HCT116 (cell line): Measurements from ENCODE around the gene CKM. TPM values are rescaled to one million over a fixed set of nuclear protein-coding genes. Genes with fewer than 3 reads are reported as not detected.

ENCODE experiments used
- ATAC-seq: fragments of 200-7000 bp; cut with Tn5 transposase; 2 replicates; pipeline ENCODE4 v1.9.1; 2020; ENCODE audit warnings: mild to moderate bottlenecking, moderate library complexity
- BruUV-seq: library from RNA; stranded (reverse); fragments of 400-500 nt; replicated peaks from 2 replicates; lab custom pipeline; 2021; lab: Mats Ljungman, UMichigan
- CTCF ChIA-PET: fragments of 300-600 bp; sonication (Branson Sonifier 250); formaldehyde crosslinking; loops from one replicate; lab custom pipeline; 2021; ENCODE audit warnings: antibody characterized with exemption; lab: Charles Lee
- POLR2A ChIA-PET: fragments of 300-600, 350-600 bp; sonication (Branson Sonifier 250); formaldehyde crosslinking; loops from one replicate; lab custom pipeline; 2021; ENCODE audit warnings: antibody characterized with exemption; lab: Charles Lee
- RAD21 ChIA-PET, 2 experiments: fragments of 300-600 bp; sonication (Branson Sonifier 250); formaldehyde crosslinking; loops; one replicate each; lab custom pipeline; 2023; ENCODE audit warnings: low total read pairs in 2 of 2; ENCODE audit not compliant: uncharacterized antibody in 2 of 2, unreplicated experiment in 2 of 2, low non-redundant PET in 1 of 2; lab: Charles Lee
- DNase-seq: peaks from one replicate; pipeline ENCODE4 v3.0.0-alpha.2; 2010; ENCODE audit warnings: low read depth, low spot score
- H2AFZ ChIP-seq: fragments of 200-600 bp; shearing (Covaris generic), sonication (generic); 2 replicates; pipeline ENCODE4 v1.6.1; 2017; ENCODE audit warnings: low read depth, mixed run types, mixed read lengths, antibody characterized with exemption, low read length; ENCODE audit not compliant: poor library complexity, severe bottlenecking
- H3K27ac ChIP-seq: 2 replicates; pipeline ENCODE4 v1.5.1; 2012; ENCODE audit warnings: low read depth, low read length
- H3K27me3 ChIP-seq: fragments of 200-600 bp; sonication (generic); 2 replicates; pipeline ENCODE4 v1.6.1; 2016; ENCODE audit warnings: mixed run types, low read length, mixed read lengths; ENCODE audit not compliant: insufficient read depth
- H3K36me3 ChIP-seq, 2 experiments: fragments of 200-500 bp in 1 of 2; fragments of 200-600 bp in 1 of 2; sonication (Bioruptor generic) in 1 of 2; sonication (generic) in 1 of 2; 2 replicates each; pipeline versions ENCODE4 v1.5.1 to v1.6.1; 2014 to 2016; ENCODE audit warnings: low read length in 2 of 2, inconsistent platforms in 1 of 2, mixed read lengths in 1 of 2, mixed run types in 1 of 2; ENCODE audit not compliant: insufficient read depth in 2 of 2, control insufficient read depth in 1 of 2
- H3K4me1 ChIP-seq, 2 experiments: fragments of 200-600 bp in 1 of 2; sonication (generic) in 1 of 2; 2 replicates each; pipeline versions ENCODE4 v1.5.1 to v1.6.1; 2012 to 2017; ENCODE audit warnings: low read length in 2 of 2, inconsistent platforms in 1 of 2, mild to moderate bottlenecking in 1 of 2, mixed read lengths in 1 of 2, mixed run types in 1 of 2, moderate library complexity in 1 of 2; ENCODE audit not compliant: insufficient read depth in 2 of 2, control insufficient read depth in 1 of 2
- H3K4me2 ChIP-seq: fragments of 200-600 bp; sonication (generic); 2 replicates; pipeline ENCODE4 v1.6.1; 2017; ENCODE audit warnings: mixed run types, low read length, mixed read lengths
- H3K4me3 ChIP-seq, 2 experiments: fragments of 200-600 bp in 1 of 2; sonication (generic) in 1 of 2; replicated peaks in 1 of 2; 2 replicates each; pipeline ENCODE4 v1.5.1; 2011 to 2016; ENCODE audit warnings: low read length in 2 of 2, control low read depth in 1 of 2, low read depth in 1 of 2, mild to moderate bottlenecking in 1 of 2, mixed read lengths in 1 of 2, mixed run types in 1 of 2
- H3K79me2 ChIP-seq: fragments of 200-600 bp; sonication (generic); 2 replicates; pipeline ENCODE4 v1.6.1; 2017; ENCODE audit warnings: mild to moderate bottlenecking, mixed run types, low read length, moderate library complexity, mixed read lengths; ENCODE audit not compliant: insufficient read depth
- H3K9ac ChIP-seq: fragments of 200-600 bp; sonication (generic); 2 replicates; pipeline ENCODE4 v1.6.1; 2016; ENCODE audit warnings: low read length, mixed read lengths
- H3K9me2 ChIP-seq: fragments of 200-600 bp; sonication (generic), shearing (Covaris generic); 2 replicates; pipeline ENCODE4 v1.6.1; 2017; ENCODE audit warnings: mixed run types, mild to moderate bottlenecking, moderate library complexity; ENCODE audit not compliant: insufficient read depth
- H3K9me3 ChIP-seq, 2 experiments: fragments of 200-500 bp in 1 of 2; fragments of 200-600 bp in 1 of 2; sonication (Bioruptor generic) in 1 of 2; sonication (generic) in 1 of 2; 2 replicates each; pipeline ENCODE4 v1.6.1; 2014 to 2017; ENCODE audit warnings: low read length in 2 of 2, mixed read lengths in 2 of 2, inconsistent platforms in 1 of 2, low read depth in 1 of 2, mild to moderate bottlenecking in 1 of 2, mixed run types in 1 of 2, moderate library complexity in 1 of 2; ENCODE audit not compliant: control insufficient read depth in 1 of 2, insufficient read depth in 1 of 2
- H4K20me1 ChIP-seq: fragments of 200-600 bp; sonication (generic), shearing (Covaris generic); 2 replicates; pipeline ENCODE4 v1.6.1; 2017; ENCODE audit warnings: mixed run types, mild to moderate bottlenecking, moderate library complexity; ENCODE audit not compliant: insufficient read depth
- CBX3 ChIP-seq: IDR thresholded peaks from 2 replicates; pipeline ENCODE4 v1.6.1; 2012; ENCODE audit warnings: low read depth
- CEBPB ChIP-seq: IDR thresholded peaks from 2 replicates; pipeline ENCODE4 v1.6.1; 2012; ENCODE audit warnings: low read depth
- EGR1 ChIP-seq: IDR thresholded peaks from 2 replicates; pipeline ENCODE4 v1.6.1; 2012; ENCODE audit warnings: low read depth
- EZH2phosphoT487 ChIP-seq: fragments of 200-600 bp; IDR thresholded peaks from 2 replicates; pipeline ENCODE4 v1.6.1; 2018; ENCODE audit warnings: antibody characterized with exemption, borderline replicate concordance
- FOSL1 ChIP-seq: IDR thresholded peaks from 2 replicates; pipeline ENCODE4 v1.6.1; 2012; ENCODE audit warnings: low read depth
- JUND ChIP-seq: IDR thresholded peaks from 2 replicates; pipeline ENCODE4 v1.6.1; 2012
- RAD21 ChIP-seq: IDR thresholded peaks from 2 replicates; pipeline ENCODE4 v1.6.1; 2012; ENCODE audit warnings: low read depth, mild to moderate bottlenecking
- SIN3A ChIP-seq: IDR thresholded peaks from 2 replicates; pipeline ENCODE4 v1.6.1; 2012; ENCODE audit warnings: low read depth
- SP1 ChIP-seq: IDR thresholded peaks from 2 replicates; pipeline ENCODE4 v1.6.1; 2012; ENCODE audit warnings: low read depth
- SRF ChIP-seq: IDR thresholded peaks from 2 replicates; pipeline ENCODE4 v1.6.1; 2012; ENCODE audit warnings: low read depth
- TCF7L2 ChIP-seq: IDR thresholded peaks from 2 replicates; pipeline ENCODE4 v1.7.0; 2011; ENCODE audit warnings: borderline replicate concordance, inconsistent platforms; ENCODE audit not compliant: insufficient read depth, insufficient read length; ENCODE audit errors: extremely low read depth
- ZFX ChIP-seq: fragments of 450-650 bp; IDR thresholded peaks from 2 replicates; pipeline ENCODE4 v1.6.1; 2017
- ZNF274 ChIP-seq: fragments of 200-500 bp; sonication (Bioruptor generic); IDR thresholded peaks from 2 replicates; pipeline ENCODE4 v1.6.1; 2014; ENCODE audit warnings: mild to moderate bottlenecking, low read depth, low read length, inconsistent platforms
- intact Hi-C: fragments of 100-400 bp; cut with micrococcal nuclease; formaldehyde crosslinking; loops from 2 replicates; pipeline ENCODE4 v1.10.0; 2022
- total RNA-seq: library from RNA; stranded (reverse); gene quantifications from one replicate; pipeline ENCODE4 v1.2.1, GENCODE V29; 2021; ENCODE audit not compliant: unreplicated experiment
- TF ChIP-seq, protein P1 (sequence below): IDR thresholded peaks from 2 replicates; pipeline ENCODE4 v1.6.1; 2012; ENCODE audit warnings: low read depth
- TF ChIP-seq, protein P2 (sequence below): IDR thresholded peaks from 2 replicates; pipeline ENCODE4 v1.6.1; 2012
- TF ChIP-seq, protein P3 (sequence below): IDR thresholded peaks from 2 replicates; pipeline ENCODE4 v1.6.1; 2012

Gene CKM
- total RNA-seq, 1 experiment from 2014 or later: not detected

DNA sequence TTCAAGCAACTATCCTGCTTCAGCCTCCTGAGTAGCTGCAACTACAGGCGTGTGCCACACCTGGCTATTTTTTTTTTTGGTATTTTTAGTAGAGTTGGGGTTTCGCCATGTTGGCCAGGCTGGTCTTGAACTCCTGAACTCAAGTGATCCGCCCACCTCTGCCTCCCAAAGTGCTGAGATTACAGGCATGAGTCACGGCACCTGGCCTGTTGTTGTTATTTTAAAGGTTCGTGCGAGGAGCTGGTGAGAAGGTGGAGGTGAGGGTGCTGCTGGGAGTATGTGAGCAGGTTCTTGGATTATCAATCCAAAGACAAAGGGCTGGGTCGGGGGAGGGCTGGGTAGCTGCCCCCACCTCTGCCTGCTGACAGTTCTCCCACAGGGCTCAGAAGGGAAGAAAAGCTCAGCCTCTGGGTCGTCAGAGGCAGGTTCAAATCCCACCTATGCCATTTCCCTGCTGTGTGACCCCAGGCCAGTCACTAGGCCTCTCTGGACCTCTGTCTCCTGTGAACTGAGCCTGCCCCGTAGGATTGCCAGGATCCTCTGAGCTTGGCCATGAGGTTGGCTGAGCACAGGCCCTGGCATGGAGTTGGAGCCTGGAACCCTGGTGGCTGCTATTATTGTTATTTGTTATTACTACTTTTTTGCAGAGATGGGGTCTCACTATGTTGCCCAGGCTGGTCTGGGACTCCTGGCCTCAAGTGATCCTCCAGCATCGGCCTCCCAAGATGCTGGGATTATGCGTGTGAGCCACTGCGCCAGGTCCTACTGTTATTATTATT lies 1.5 kb downstream of the CKM start:
- intact Hi-C loops: no loop called here
- no peak for DNase-seq
- no peaks in the 10 kb centered on the region for H4K20me1 ChIP-seq
- CTCF ChIA-PET: no interaction called here
- no peak overlapping the region for H3K4me3 ChIP-seq
- POLR2A ChIA-PET: no interaction called here
- RAD21 ChIA-PET: no interaction called here
- no peaks in the 10 kb centered on the region for H3K27me3 ChIP-seq
- H3K4me2 ChIP-seq: peak overlapping the region; percentile 59
- no peak overlapping the region for H3K9ac ChIP-seq
- no peaks in the 10 kb centered on the region for H3K36me3 ChIP-seq
- no peaks in the 10 kb centered on the region for H3K9me3 ChIP-seq
- H2AFZ ChIP-seq: peak overlapping the region; percentile 82
- BruUV-seq: no TSS peak
- H3K9me2 ChIP-seq: no peaks in the 10 kb centered on the region
- no peak overlapping the region for H3K27ac ChIP-seq
- TF ChIP-seq SP1: no peak
- no peak for TF ChIP-seq TCF7L2
- TF ChIP-seq CEBPB: no peak
- no peak for TF ChIP-seq JUND
- TF ChIP-seq, protein P1, sequence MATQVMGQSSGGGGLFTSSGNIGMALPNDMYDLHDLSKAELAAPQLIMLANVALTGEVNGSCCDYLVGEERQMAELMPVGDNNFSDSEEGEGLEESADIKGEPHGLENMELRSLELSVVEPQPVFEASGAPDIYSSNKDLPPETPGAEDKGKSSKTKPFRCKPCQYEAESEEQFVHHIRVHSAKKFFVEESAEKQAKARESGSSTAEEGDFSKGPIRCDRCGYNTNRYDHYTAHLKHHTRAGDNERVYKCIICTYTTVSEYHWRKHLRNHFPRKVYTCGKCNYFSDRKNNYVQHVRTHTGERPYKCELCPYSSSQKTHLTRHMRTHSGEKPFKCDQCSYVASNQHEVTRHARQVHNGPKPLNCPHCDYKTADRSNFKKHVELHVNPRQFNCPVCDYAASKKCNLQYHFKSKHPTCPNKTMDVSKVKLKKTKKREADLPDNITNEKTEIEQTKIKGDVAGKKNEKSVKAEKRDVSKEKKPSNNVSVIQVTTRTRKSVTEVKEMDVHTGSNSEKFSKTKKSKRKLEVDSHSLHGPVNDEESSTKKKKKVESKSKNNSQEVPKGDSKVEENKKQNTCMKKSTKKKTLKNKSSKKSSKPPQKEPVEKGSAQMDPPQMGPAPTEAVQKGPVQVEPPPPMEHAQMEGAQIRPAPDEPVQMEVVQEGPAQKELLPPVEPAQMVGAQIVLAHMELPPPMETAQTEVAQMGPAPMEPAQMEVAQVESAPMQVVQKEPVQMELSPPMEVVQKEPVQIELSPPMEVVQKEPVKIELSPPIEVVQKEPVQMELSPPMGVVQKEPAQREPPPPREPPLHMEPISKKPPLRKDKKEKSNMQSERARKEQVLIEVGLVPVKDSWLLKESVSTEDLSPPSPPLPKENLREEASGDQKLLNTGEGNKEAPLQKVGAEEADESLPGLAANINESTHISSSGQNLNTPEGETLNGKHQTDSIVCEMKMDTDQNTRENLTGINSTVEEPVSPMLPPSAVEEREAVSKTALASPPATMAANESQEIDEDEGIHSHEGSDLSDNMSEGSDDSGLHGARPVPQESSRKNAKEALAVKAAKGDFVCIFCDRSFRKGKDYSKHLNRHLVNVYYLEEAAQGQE: no peak
- TF ChIP-seq ZNF274: no peak
- TF ChIP-seq EZH2phosphoT487: no peak
- TF ChIP-seq, protein P2, sequence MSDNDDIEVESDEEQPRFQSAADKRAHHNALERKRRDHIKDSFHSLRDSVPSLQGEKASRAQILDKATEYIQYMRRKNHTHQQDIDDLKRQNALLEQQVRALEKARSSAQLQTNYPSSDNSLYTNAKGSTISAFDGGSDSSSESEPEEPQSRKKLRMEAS: peak; percentile 45; the same call in 1 of the 2 replicates
- TF ChIP-seq ZFX: no peak
- TF ChIP-seq, protein P3, sequence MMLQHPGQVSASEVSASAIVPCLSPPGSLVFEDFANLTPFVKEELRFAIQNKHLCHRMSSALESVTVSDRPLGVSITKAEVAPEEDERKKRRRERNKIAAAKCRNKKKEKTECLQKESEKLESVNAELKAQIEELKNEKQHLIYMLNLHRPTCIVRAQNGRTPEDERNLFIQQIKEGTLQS: no peak
- TF ChIP-seq FOSL1: no peak
- peak; percentile 60; the same call in 1 of the 2 replicates for TF ChIP-seq EGR1
- TF ChIP-seq CBX3: 0 out of 2 replicates have a peak, but pooled peaks have one; percentile 23
- TF ChIP-seq SIN3A: no peak
- TF ChIP-seq RAD21: no peak
- no peak for TF ChIP-seq SRF
- peak; percentile 31; the same call in 1 of the 2 replicates for ATAC-seq
- H3K79me2 ChIP-seq: no peaks in the 10 kb centered on the region
- H3K4me1 ChIP-seq: peaks cover 23 to 25% of the 10 kb centered on the region in 2 experiments
